Left lung (tissue), 10 donors: ENCODE data around the gene STXBP4. TPM values are rescaled to one million over a fixed set of nuclear protein-coding genes. Genes with fewer than 3 reads are reported as not detected.

ENCODE experiments used
- ATAC-seq: fragments of 200-7000 bp; cut with Tn5 transposase; one replicate; pipeline ENCODE4 v1.9.1; 2020; ENCODE audit warnings: moderate library complexity
- DNase-seq, 4 donors: peaks; one replicate each; pipeline ENCODE4 v3.0.0-alpha.2; 2013 to 2020
- H3K27ac ChIP-seq, 2 donors: fragments of 200-600 bp; sonication (generic) in 1 of 2; one replicate each; pipeline versions ENCODE4 v1.5.0 to v1.8.0; 2020 to 2021
- H3K27me3 ChIP-seq, 2 donors: fragments of 200-600 bp; sonication (generic) in 1 of 2; one replicate each; pipeline versions ENCODE4 v1.5.0 to v1.8.0; 2020 to 2021
- H3K36me3 ChIP-seq, 2 donors: fragments of 200-600 bp; sonication (generic) in 1 of 2; one replicate each; pipeline versions ENCODE4 v1.5.0 to v1.8.0; 2020 to 2021
- H3K4me1 ChIP-seq, 2 donors: fragments of 200-600 bp; one replicate each; pipeline ENCODE4 v1.8.0; 2021
- H3K4me3 ChIP-seq, 2 donors: fragments of 200-600 bp; sonication (generic) in 1 of 2; one replicate each; pipeline versions ENCODE4 v1.5.0 to v1.8.0; 2020 to 2021; ENCODE audit warnings: mild to moderate bottlenecking in 1 of 2
- H3K9me3 ChIP-seq, 2 donors: fragments of 200-600 bp; sonication (generic) in 1 of 2; one replicate each; pipeline versions ENCODE4 v1.5.0 to v1.8.0; 2020 to 2021
- CTCF ChIP-seq, 2 donors: fragments of 200-600 bp; sonication (generic) in 1 of 2; IDR thresholded peaks; one replicate each; pipeline versions ENCODE4 v1.5.0 to v1.8.0; 2021; ENCODE audit warnings: antibody characterized with exemption in 2 of 2
- intact Hi-C, 2 donors: fragments of 100-400 bp; cut with DNase I; formaldehyde crosslinking; loops; one replicate each; pipeline versions ENCODE4 v1.11.2 to v1.14.2; 2022
- polyA plus RNA-seq, 6 donors: library from polyadenylated mRNA; unstranded; fragments of 120-200 nt; gene quantifications; one replicate each; pipeline ENCODE4 v1.2.1, GENCODE V29; 2013; ENCODE audit not compliant: insufficient read length in 6 of 6
- total RNA-seq, 2 donors: library from RNA; stranded (reverse); fragmentation: NEBNext Ultra II Directional; extraction: Animal tissue kit (Norgen Biotek cat#: 25700); gene quantifications; one replicate each; pipeline ENCODE4 v1.2.1, GENCODE V29; 2021
- donor health status: DM: no; HTN: yes; CAD: no.
- donor health status: DM: no; HTN: no; CAD: no.

STXBP4 gene
- total and polyA plus RNA-seq, 8 donors = 12.7 to 22.0 (median 15.5) TPM

- TF ChIP-seq CTCF (IDR thresholded peaks at IDR 0.05) = no peak
- H3K27ac ChIP-seq = no peak overlapping the region
- DNase-seq (no peak), ATAC-seq (no peak)
- peaks cover 12 to 14% of the 10 kb centered on the region in 2 donors for H3K4me1 ChIP-seq
- no peaks in the 10 kb centered on the region for H3K36me3 ChIP-seq
- H3K9me3 ChIP-seq = no peaks in the 10 kb centered on the region
- no peak overlapping the region for H3K4me3 ChIP-seq
- H3K27me3 ChIP-seq = no peaks in the 10 kb centered on the region
- intact Hi-C loops = no loop called here
These were observed 3.3 kb downstream of the STXBP4 start for GRCh38 chr17:54971901-54972300.

- intact Hi-C loops = no loop called here
- no peak overlapping the region for H3K27ac ChIP-seq
These were observed 4.0 kb downstream of the STXBP4 start for GRCh38 chr17:54972406-54973138.

DNA sequence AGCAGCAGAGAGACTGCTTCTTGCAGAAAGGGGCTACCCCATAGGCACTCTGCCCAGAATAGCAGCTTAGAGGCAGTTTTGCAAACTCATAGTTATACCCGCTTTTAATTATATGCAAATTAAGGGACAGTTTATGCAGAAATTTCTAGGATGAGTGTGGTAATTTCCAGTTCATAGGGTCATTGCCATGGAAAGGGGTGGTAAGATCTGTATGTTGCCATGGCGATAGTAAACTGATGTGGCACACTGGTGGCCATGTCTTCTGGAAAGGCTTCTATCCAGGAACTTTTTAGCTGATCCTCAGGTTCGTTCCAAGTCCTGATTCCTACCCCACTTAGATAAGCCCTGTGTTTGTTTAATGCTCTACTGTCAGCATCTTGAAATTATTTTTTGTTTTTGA is 6.2 kb downstream of the STXBP4 start:
- no peaks in the 10 kb centered on the region for H3K36me3 ChIP-seq
- no peaks in the 10 kb centered on the region for H3K27me3 ChIP-seq
- H3K27ac ChIP-seq = no peak overlapping the region
- TF ChIP-seq CTCF (IDR thresholded peaks at IDR 0.05) = no peak
- peaks cover 1 to 7% of the 10 kb centered on the region in 2 donors for H3K4me1 ChIP-seq
- ATAC-seq (no peak), DNase-seq (no peak)
- H3K9me3 ChIP-seq = no peaks in the 10 kb centered on the region
- intact Hi-C loops = no loop called here
- no peak overlapping the region for H3K4me3 ChIP-seq

More at GRCh38 chr17:54972406-54973138, 4.0 kb downstream of the STXBP4 start:
- no peaks in the 10 kb centered on the region for H3K27me3 ChIP-seq
- no peak for ATAC-seq
- no peak overlapping the region for H3K4me3 ChIP-seq
- TF ChIP-seq CTCF (IDR thresholded peaks at IDR 0.05) = no peak
- no peaks in the 10 kb centered on the region for H3K9me3 ChIP-seq
- H3K4me1 ChIP-seq = peaks cover 8% of the 10 kb centered on the region in 2 donors
- no peaks in the 10 kb centered on the region for H3K36me3 ChIP-seq
- DNase-seq = no peak

DNA sequence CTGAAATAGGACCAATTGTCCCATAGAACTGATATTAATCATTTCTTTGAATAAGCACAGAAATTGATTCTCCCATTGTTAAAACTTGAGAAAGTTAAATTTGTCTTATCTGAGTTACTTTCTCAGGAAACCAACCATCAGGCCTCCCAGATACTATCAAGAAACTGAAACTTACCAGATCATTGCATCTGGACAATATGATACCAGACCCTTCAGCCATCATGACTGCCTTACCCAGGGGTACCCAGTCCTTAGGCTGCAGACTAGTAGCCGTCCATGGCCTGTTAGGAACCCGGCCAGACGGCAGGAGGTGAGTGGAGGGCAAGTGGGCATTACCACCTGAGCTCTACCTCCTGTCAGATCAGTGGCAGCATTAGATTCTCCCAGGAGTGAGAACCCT is 7.8 kb downstream of the STXBP4 start:
- no peak for TF ChIP-seq CTCF (IDR thresholded peaks at IDR 0.05)
- intact Hi-C loops = no loop called here
- H3K4me1 ChIP-seq = peaks cover 0 to 4% of the 10 kb centered on the region in 2 donors
- DNase-seq (no peak), ATAC-seq (no peak)
- H3K27ac ChIP-seq = no peak overlapping the region
- H3K9me3 ChIP-seq = peaks cover 0 to 12% of the 10 kb centered on the region in 2 donors
- H3K36me3 ChIP-seq = no peaks in the 10 kb centered on the region
- no peak overlapping the region for H3K4me3 ChIP-seq
- no peaks in the 10 kb centered on the region for H3K27me3 ChIP-seq

DNA sequence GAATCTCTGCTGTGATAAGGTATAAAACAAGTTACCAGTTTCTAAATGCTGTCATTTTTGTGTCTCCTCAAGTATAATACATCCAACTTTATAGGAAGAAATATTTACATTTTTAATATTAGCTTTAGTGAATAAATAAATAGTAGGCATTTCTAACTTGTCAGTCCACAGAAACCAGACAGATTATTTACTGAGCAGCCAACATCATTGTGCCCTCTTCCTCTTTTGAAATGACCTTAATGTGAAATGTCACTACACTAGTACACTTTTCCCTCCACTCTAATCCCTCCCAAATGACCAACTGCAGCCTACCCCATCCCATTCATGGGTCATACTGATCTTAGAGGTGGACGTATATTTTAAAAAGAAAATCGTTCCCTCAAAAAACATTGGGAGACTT is 9.2 kb downstream of the STXBP4 start:
- ATAC-seq (no peak), DNase-seq (no peak)
- H3K27me3 ChIP-seq = no peaks in the 10 kb centered on the region
- peaks cover 0 to 4% of the 10 kb centered on the region in 2 donors for H3K4me1 ChIP-seq
- intact Hi-C loops = no loop called here
- H3K9me3 ChIP-seq = peaks cover 0 to 12% of the 10 kb centered on the region in 2 donors
- H3K4me3 ChIP-seq = no peak overlapping the region
- H3K36me3 ChIP-seq = no peaks in the 10 kb centered on the region
- no peak overlapping the region for H3K27ac ChIP-seq
- TF ChIP-seq CTCF (IDR thresholded peaks at IDR 0.05) = no peak
